Ovary (tissue), 3 donors: ENCODE measurements around the gene MRPL14.

Source experiments
- EP300 ChIP-seq: sonication (generic); formaldehyde crosslinking; IDR thresholded peaks from one replicate; pipeline ENCODE4 v1.6.1; 2017; ENCODE audit warnings: antibody characterized with exemption
- POLR2A ChIP-seq: fragments of 450-650 bp; IDR thresholded peaks from one replicate; pipeline ENCODE4 v1.6.1; 2017; ENCODE audit warnings: antibody characterized with exemption, mild to moderate bottlenecking, moderate library complexity
- TF ChIP-seq, protein P1 (sequence below), 3 donors: fragments of 450-650 bp in 2 of 3; fragments of 200-600 bp in 1 of 3; IDR thresholded peaks; one replicate each; pipeline versions ENCODE4 v1.5.1 to v1.8.0; 2016 to 2022; ENCODE audit warnings: antibody characterized with exemption in 3 of 3, mild to moderate bottlenecking in 1 of 3
- donor health status: DM: no; HTN: no; CAD: no.

DNA sequence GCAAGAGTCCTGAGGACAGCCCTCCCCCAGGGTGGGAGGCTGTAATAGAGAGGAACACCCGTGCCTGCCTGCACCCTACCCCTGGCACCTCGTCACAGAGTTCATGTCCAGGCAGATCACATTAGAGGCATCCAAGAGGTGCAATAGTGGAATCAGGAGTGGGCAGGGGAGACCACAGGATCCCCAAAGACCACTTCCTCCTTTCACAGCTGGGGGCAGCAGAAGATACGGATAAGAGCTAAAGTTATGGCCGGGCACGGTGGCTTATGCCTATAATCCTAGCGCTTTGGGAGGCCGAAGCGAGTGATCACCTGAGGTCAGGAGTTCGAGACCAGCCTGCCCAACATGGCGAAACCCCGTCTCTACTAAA is 29.9 kb upstream of the MRPL14 start:
- TF ChIP-seq, protein P1, sequence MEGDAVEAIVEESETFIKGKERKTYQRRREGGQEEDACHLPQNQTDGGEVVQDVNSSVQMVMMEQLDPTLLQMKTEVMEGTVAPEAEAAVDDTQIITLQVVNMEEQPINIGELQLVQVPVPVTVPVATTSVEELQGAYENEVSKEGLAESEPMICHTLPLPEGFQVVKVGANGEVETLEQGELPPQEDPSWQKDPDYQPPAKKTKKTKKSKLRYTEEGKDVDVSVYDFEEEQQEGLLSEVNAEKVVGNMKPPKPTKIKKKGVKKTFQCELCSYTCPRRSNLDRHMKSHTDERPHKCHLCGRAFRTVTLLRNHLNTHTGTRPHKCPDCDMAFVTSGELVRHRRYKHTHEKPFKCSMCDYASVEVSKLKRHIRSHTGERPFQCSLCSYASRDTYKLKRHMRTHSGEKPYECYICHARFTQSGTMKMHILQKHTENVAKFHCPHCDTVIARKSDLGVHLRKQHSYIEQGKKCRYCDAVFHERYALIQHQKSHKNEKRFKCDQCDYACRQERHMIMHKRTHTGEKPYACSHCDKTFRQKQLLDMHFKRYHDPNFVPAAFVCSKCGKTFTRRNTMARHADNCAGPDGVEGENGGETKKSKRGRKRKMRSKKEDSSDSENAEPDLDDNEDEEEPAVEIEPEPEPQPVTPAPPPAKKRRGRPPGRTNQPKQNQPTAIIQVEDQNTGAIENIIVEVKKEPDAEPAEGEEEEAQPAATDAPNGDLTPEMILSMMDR (IDR thresholded peaks at IDR 0.05) = no peak
- TF ChIP-seq POLR2A = no peak
- TF ChIP-seq EP300 = no peak
